H1 (cell line): ENCODE data around the gene CUEDC1. TPM values are rescaled to one million over a fixed set of nuclear protein-coding genes. Genes with fewer than 3 reads are reported as not detected.

Experiments
- CTCF ChIA-PET: fragments of 300-600 bp; sonication (Branson Sonifier 250); formaldehyde crosslinking; loops from one replicate; lab custom pipeline; 2021; ENCODE audit not compliant: partially characterized antibody; lab: Charles Lee
- POLR2A ChIA-PET: fragments of 300-600 bp; sonication (Branson Sonifier 250); formaldehyde crosslinking; loops from one replicate; lab custom pipeline; 2021; ENCODE audit warnings: inconsistent platforms; ENCODE audit not compliant: partially characterized antibody; lab: Charles Lee
- DNase-seq, 2 experiments: peaks; one replicate each; pipeline versions ENCODE4 v3.0.0 to v3.0.0-alpha.2; 2010 to 2022; ENCODE audit warnings: low spot score in 2 of 2, low read depth in 1 of 2, mixed read lengths in 1 of 2
- FAIRE-seq: peaks from 2 replicates; lab custom pipeline; 2011; peaks lifted over from hg19 to GRCh38; lab: Jason Lieb, UNC
- H2AFZ ChIP-seq: 2 replicates; pipeline ENCODE4 v1.8.1; 2012; ENCODE audit warnings: low read length, inconsistent platforms
- H2AK5ac ChIP-seq: 2 replicates; pipeline ENCODE4 v1.6.1; 2013; ENCODE audit warnings: low read depth, low read length
- H2BK120ac ChIP-seq: replicated peaks from 2 replicates; pipeline ENCODE3; 2013; ENCODE audit warnings: low read depth, low read length, inconsistent platforms
- H2BK12ac ChIP-seq: 2 replicates; pipeline ENCODE4 v1.6.1; 2013; ENCODE audit warnings: low read depth, low read length
- H2BK15ac ChIP-seq: 2 replicates; pipeline ENCODE4 v1.6.1; 2013; ENCODE audit warnings: low read length
- H2BK20ac ChIP-seq: 2 replicates; pipeline ENCODE4 v1.6.1; 2013; ENCODE audit warnings: low read length
- H2BK5ac ChIP-seq: 2 replicates; pipeline ENCODE4 v1.6.1; 2013; ENCODE audit warnings: low read depth, low read length
- H3K14ac ChIP-seq: 2 replicates; pipeline ENCODE4 v1.6.1; 2013; ENCODE audit warnings: inconsistent platforms; ENCODE audit not compliant: insufficient read length
- H3K18ac ChIP-seq: 2 replicates; pipeline ENCODE4 v1.6.1; 2013; ENCODE audit warnings: low read length; ENCODE audit errors: extremely low read depth
- H3K23ac ChIP-seq: 2 replicates; pipeline ENCODE4 v1.6.1; 2013; ENCODE audit warnings: inconsistent platforms; ENCODE audit not compliant: insufficient read length
- H3K23me2 ChIP-seq: 2 replicates; pipeline ENCODE4 v1.6.1; 2013; ENCODE audit warnings: low read depth, low read length
- H3K27ac ChIP-seq: 2 replicates; pipeline ENCODE4 v1.6.1; 2011; ENCODE audit warnings: low read depth, low read length, inconsistent platforms
- H3K27me3 ChIP-seq, 4 experiments: replicated peaks in 1 of 4; 1 replicate in 1 of 4; 2 replicates in 3 of 4; pipeline versions ENCODE4 v1.6.1 to v1.8.1; 2011 to 2013; ENCODE audit warnings: low read length in 3 of 4, mild to moderate bottlenecking in 3 of 4, inconsistent platforms in 2 of 4, mixed read lengths in 2 of 4, moderate library complexity in 1 of 4; ENCODE audit not compliant: control insufficient read depth in 3 of 4, insufficient read depth in 3 of 4; ENCODE audit errors: extremely low read depth in 1 of 4
- H3K36me3 ChIP-seq, 4 experiments: 2 replicates each; pipeline versions ENCODE4 v1.6.1 to v1.8.1; 2011 to 2013; ENCODE audit warnings: mild to moderate bottlenecking in 4 of 4, low read length in 3 of 4, moderate library complexity in 2 of 4, control low read depth in 1 of 4, inconsistent platforms in 1 of 4; ENCODE audit not compliant: insufficient read depth in 4 of 4, control insufficient read depth in 2 of 4
- H3K4ac ChIP-seq: replicated peaks from 2 replicates; pipeline ENCODE3; 2013; ENCODE audit warnings: low read length, low read depth, mixed read lengths, inconsistent platforms; ENCODE audit not compliant: insufficient read length
- H3K4me1 ChIP-seq, 4 experiments: replicated peaks in 1 of 4; 1 replicate in 1 of 4; 2 replicates in 3 of 4; pipeline versions ENCODE4 v1.6.1 to v1.8.1; 2011 to 2013; ENCODE audit warnings: low read length in 3 of 4, inconsistent platforms in 2 of 4, mixed read lengths in 1 of 4; ENCODE audit not compliant: insufficient read depth in 4 of 4, control insufficient read depth in 3 of 4
- H3K4me2 ChIP-seq, 2 experiments: 2 replicates each; pipeline versions ENCODE4 v1.6.1 to v1.8.1; 2011 to 2013; ENCODE audit warnings: low read depth in 2 of 2, low read length in 2 of 2, control low read depth in 1 of 2, inconsistent platforms in 1 of 2, mild to moderate bottlenecking in 1 of 2; ENCODE audit not compliant: insufficient read depth in 1 of 2
- H3K4me3 ChIP-seq, 4 experiments: fragments of 200-600, 300-600 bp in 1 of 4; sonication (generic), shearing (Covaris generic), sonication (Bioruptor Twin) in 1 of 4; 2 replicates each; pipeline versions ENCODE4 v1.5.1 to v1.8.1; 2011 to 2016; ENCODE audit warnings: low read length in 4 of 4, low read depth in 3 of 4, control low read depth in 2 of 4, inconsistent platforms in 2 of 4, mild to moderate bottlenecking in 2 of 4, mixed read lengths in 1 of 4, moderate library complexity in 1 of 4; ENCODE audit not compliant: insufficient read depth in 2 of 4; ENCODE audit errors: extremely low read depth in 1 of 4
- H3K56ac ChIP-seq: replicated peaks from 2 replicates; pipeline ENCODE3; 2013; ENCODE audit warnings: low read depth, mild to moderate bottlenecking, mixed read lengths, low read length, inconsistent platforms; ENCODE audit not compliant: insufficient read length
- H3K79me1 ChIP-seq: 2 replicates; pipeline ENCODE4 v1.6.1; 2013; ENCODE audit warnings: low read depth, low read length, control low read depth
- H3K79me2 ChIP-seq, 2 experiments: 2 replicates each; pipeline versions ENCODE4 v1.6.1 to v1.8.1; 2012 to 2013; ENCODE audit warnings: low read length in 2 of 2, mild to moderate bottlenecking in 2 of 2, inconsistent platforms in 1 of 2; ENCODE audit not compliant: insufficient read depth in 2 of 2, control insufficient read depth in 1 of 2
- H3K9ac ChIP-seq, 4 experiments: replicated peaks in 1 of 4; 1 replicate in 1 of 4; 2 replicates in 3 of 4; pipeline versions ENCODE4 v1.6.1 to v1.8.1; 2011 to 2013; ENCODE audit warnings: low read depth in 3 of 4, low read length in 3 of 4, control low read depth in 2 of 4, mild to moderate bottlenecking in 2 of 4, moderate library complexity in 2 of 4, inconsistent platforms in 1 of 4; ENCODE audit errors: extremely low read depth in 1 of 4
- H3K9me3 ChIP-seq, 2 experiments: 2 replicates each; pipeline versions ENCODE4 v1.6.1 to v1.8.1; 2012 to 2013; ENCODE audit warnings: mild to moderate bottlenecking in 2 of 2, moderate library complexity in 2 of 2, control low read depth in 1 of 2, inconsistent platforms in 1 of 2, low read depth in 1 of 2, low read length in 1 of 2, mixed read lengths in 1 of 2; ENCODE audit not compliant: insufficient read depth in 2 of 2
- H4K20me1 ChIP-seq, 2 experiments: replicated peaks in 1 of 2; 2 replicates each; pipeline versions ENCODE3 to v1.8.1; 2011 to 2013; ENCODE audit warnings: inconsistent platforms in 2 of 2, low read length in 2 of 2, mild to moderate bottlenecking in 1 of 2; ENCODE audit not compliant: insufficient read depth in 2 of 2, control insufficient read depth in 1 of 2
- H4K5ac ChIP-seq: 2 replicates; pipeline ENCODE4 v1.6.1; 2013; ENCODE audit warnings: low read length, low read depth, mixed read lengths, inconsistent platforms; ENCODE audit not compliant: insufficient read length
- H4K8ac ChIP-seq: 2 replicates; pipeline ENCODE4 v1.8.0; 2013; ENCODE audit warnings: mild to moderate bottlenecking, moderate library complexity, low read length, inconsistent platforms; ENCODE audit not compliant: insufficient read depth; ENCODE audit errors: extremely low read depth
- H4K91ac ChIP-seq: replicated peaks from 2 replicates; pipeline ENCODE3; 2013; ENCODE audit warnings: low read length, mixed read lengths, inconsistent platforms; ENCODE audit not compliant: insufficient read length
- BACH1 ChIP-seq: IDR thresholded peaks from 2 replicates; pipeline ENCODE4 v1.6.1; 2012; ENCODE audit warnings: low read length, improper control_type of control experiment
- BCL11A ChIP-seq, 2 experiments: IDR thresholded peaks; one replicate each; pipeline ENCODE4 v1.6.1; 2011; ENCODE audit warnings: low read depth in 2 of 2, low read length in 2 of 2, mild to moderate bottlenecking in 2 of 2
- BRCA1 ChIP-seq: IDR thresholded peaks from 2 replicates; pipeline ENCODE4 v1.6.1; 2012; ENCODE audit warnings: low read depth, low read length, improper control_type of control experiment
- CEBPB ChIP-seq: IDR thresholded peaks from 2 replicates; pipeline ENCODE4 v1.6.1; 2012; ENCODE audit warnings: low read depth, low read length
- CTBP2 ChIP-seq: IDR thresholded peaks from 2 replicates; pipeline ENCODE4 v1.7.0; 2011; ENCODE audit warnings: borderline replicate concordance, mild to moderate bottlenecking, moderate library complexity, mixed read lengths, low read length; ENCODE audit not compliant: insufficient read depth, insufficient read length
- KDM5A ChIP-seq: fragments of 200-600 bp; IDR thresholded peaks from 2 replicates; pipeline ENCODE4 v1.7.1; 2012; ENCODE audit warnings: mild to moderate bottlenecking, low read length, inconsistent platforms, mixed read lengths
- NANOG ChIP-seq: IDR thresholded peaks from 2 replicates; pipeline ENCODE4 v1.6.1; 2011; ENCODE audit warnings: low read length, low read depth, mild to moderate bottlenecking, inconsistent platforms; ENCODE audit not compliant: insufficient read depth, poor library complexity, severe bottlenecking
- PHF8 ChIP-seq: fragments of 200-600 bp; sonication (generic); conservative IDR thresholded peaks from 2 replicates; pipeline ENCODE4 v1.7.1; 2012; ENCODE audit warnings: low read depth, mild to moderate bottlenecking, inconsistent platforms, low read length, moderate library complexity
- POLR2A ChIP-seq, 2 experiments: IDR thresholded peaks; 1 replicate in 1 of 2; 2 replicates in 1 of 2; pipeline ENCODE4 v1.6.1; 2011; ENCODE audit warnings: low read depth in 2 of 2, low read length in 2 of 2, mild to moderate bottlenecking in 2 of 2; ENCODE audit errors: control extremely low read depth in 1 of 2
- RFX5 ChIP-seq: IDR thresholded peaks from 2 replicates; pipeline ENCODE4 v1.6.1; 2011; ENCODE audit warnings: low read depth, low read length, improper control_type of control experiment, borderline replicate concordance
- SP4 ChIP-seq: IDR thresholded peaks from 2 replicates; pipeline ENCODE4 v1.6.1; 2012; ENCODE audit warnings: low read length, inconsistent platforms
- TAF1 ChIP-seq: IDR thresholded peaks from 2 replicates; pipeline ENCODE4 v1.6.1; 2011; ENCODE audit warnings: mild to moderate bottlenecking, low read depth, low read length
- TBP ChIP-seq: IDR thresholded peaks from 2 replicates; pipeline ENCODE4 v1.6.1; 2011; ENCODE audit warnings: low read depth, low read length, improper control_type of control experiment
- TCF12 ChIP-seq: IDR thresholded peaks from 2 replicates; pipeline ENCODE4 v1.6.1; 2011; ENCODE audit warnings: low read depth, mild to moderate bottlenecking, low read length
- WGBS, 2 experiments: shearing (Covaris generic) in 1 of 2; methylation state at CpG; one replicate each; pipeline versions ENCODE4 v1.1.6 to v1.1.7; 2013 to 2015; ENCODE audit warnings: low lambda C conversion rate in 2 of 2, mixed read lengths in 2 of 2, inconsistent platforms in 1 of 2, low coverage in 1 of 2, missing lambda C conversion rate in 1 of 2; ENCODE audit not compliant: insufficient replicate concordance in 2 of 2, insufficient coverage in 1 of 2, insufficient read length in 1 of 2; ENCODE audit errors: extremely low coverage in 1 of 2, missing lambda C conversion rate in 1 of 2; 5-methylcytosine and 5-hydroxymethylcytosine counted together
- polyA plus RNA-seq, 7 experiments: library from polyadenylated mRNA; depleted of rRNA in 3 of 7; stranded (reverse) in 5 of 7; unstranded in 2 of 7; fragments of >200 nt in 5 of 7; fragments of 200-250 nt in 2 of 7; gene quantifications; 1 replicate in 5 of 7; 2 replicates in 1 of 7; 4 replicates in 1 of 7; pipeline versions ENCODE4 v1.2.1 to v1.2.3, GENCODE V29; 2011 to 2013; ENCODE audit warnings: missing spikeins in 2 of 7, mixed read lengths in 2 of 7
- total RNA-seq: library from RNA; stranded (reverse); fragmentation: NEBNext Ultra II Directional; extraction: Animal tissue kit (Norgen Biotek cat#: 25700); gene quantifications from 2 replicates; pipeline ENCODE4 v1.2.1, GENCODE V29; 2021
- TF ChIP-seq, protein P1 (sequence below): IDR thresholded peaks from 2 replicates; pipeline ENCODE4 v1.6.1; 2011; ENCODE audit warnings: low read depth, mild to moderate bottlenecking, low read length; ENCODE audit not compliant: insufficient read depth

CUEDC1 gene
- total and polyA plus RNA-seq, 2 of the 8 experiments (the other 6 are each of a cell fraction or from before 2014, with no cell fraction given) = 4.0 to 10.7 TPM

GRCh38 chr17:57944908-57945307, 10.3 kb downstream of the CUEDC1 start:
- no peak overlapping the region for H2AK5ac ChIP-seq
- no peak overlapping the region for H2BK20ac ChIP-seq
- no peak overlapping the region for H2BK5ac ChIP-seq
- WGBS, 2 experiments = 93% methylated on average over 6 of the region's 6 CpGs; no CpG with 5 or more reads in 1 of the 2 experiments
- H4K91ac ChIP-seq = no peak overlapping the region
- no peak overlapping the region for H4K5ac ChIP-seq
- H3K27ac ChIP-seq = no peak overlapping the region
- H3K9me3 ChIP-seq = no peaks in the 10 kb centered on the region
- H3K36me3 ChIP-seq = no peaks in the 10 kb centered on the region
- POLR2A ChIA-PET = interaction anchor here (1.5 kb wide), 1 partner anchor 9 kb away, joined by 4 read pairs; no protein-coding TSS in a partner anchor
- no peak overlapping the region for H3K4me2 ChIP-seq
- no peaks in the 10 kb centered on the region for H3K79me2 ChIP-seq
- H3K23me2 ChIP-seq = no peaks in the 10 kb centered on the region
- no peak overlapping the region; the same call in 1 of the 2 replicates for H4K8ac ChIP-seq
- no peak overlapping the region for H3K4me3 ChIP-seq
- FAIRE-seq (no peak), DNase-seq (no peak)
- H3K9ac ChIP-seq = no peak overlapping the region
- peaks cover 3 to 15% (median 8%) of the 10 kb centered on the region in 4 experiments; a peak in 6 of 7 replicates for H3K4me1 ChIP-seq
- no peak overlapping the region for H3K4ac ChIP-seq
- H4K20me1 ChIP-seq = no peaks in the 10 kb centered on the region
- H3K23ac ChIP-seq = no peak overlapping the region
- CTCF ChIA-PET = interaction anchor here (2.2 to 13.5 kb wide), 6 partner anchors 10 to 86 kb away, joined by 4 to 162 read pairs (median 16); no protein-coding TSS in a partner anchor
- H2BK12ac ChIP-seq = no peak overlapping the region
- no peak overlapping the region for H3K18ac ChIP-seq
- no peak overlapping the region for H2AFZ ChIP-seq
- H3K79me1 ChIP-seq = no peaks in the 10 kb centered on the region; the same call in none of the 2 replicates
- no peaks in the 10 kb centered on the region for H3K27me3 ChIP-seq
- no peak overlapping the region for H3K56ac ChIP-seq
- H2BK120ac ChIP-seq = no peak overlapping the region
- H3K14ac ChIP-seq = no peak overlapping the region
- H2BK15ac ChIP-seq = no peak overlapping the region
- TF ChIP-seq SP4 (no peak), NANOG (no peak), PHF8 (no peak), BRCA1 (no peak), CTBP2 (no peak), RFX5 (no peak), BCL11A (IDR thresholded peaks at IDR 0.05; ENCODE audit: low read depth in 2 of 2, low read length in 2 of 2) (no peak), TCF12 (no peak), TBP (no peak), CEBPB (no peak), KDM5A (no peak), BACH1 (no peak), TAF1 (no peak), POLR2A (IDR thresholded peaks at IDR 0.05; ENCODE audit: control extremely low read depth in 1 of 2, low read depth in 2 of 2, low read length in 2 of 2) (no peak)
- TF ChIP-seq, protein P1, sequence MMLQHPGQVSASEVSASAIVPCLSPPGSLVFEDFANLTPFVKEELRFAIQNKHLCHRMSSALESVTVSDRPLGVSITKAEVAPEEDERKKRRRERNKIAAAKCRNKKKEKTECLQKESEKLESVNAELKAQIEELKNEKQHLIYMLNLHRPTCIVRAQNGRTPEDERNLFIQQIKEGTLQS = no peak
